Heart left ventricle (tissue), 13 donors: ENCODE data around the gene KANSL1.

Experiments used
- POLR2A ChIP-seq, 2 donors: fragments of 450-650 bp; IDR thresholded peaks; one replicate each; pipeline ENCODE4 v1.6.1; 2017; ENCODE audit warnings: antibody characterized with exemption in 2 of 2, mild to moderate bottlenecking in 2 of 2, moderate library complexity in 2 of 2
- TF ChIP-seq, protein P1 (sequence below), 12 donors: fragments of 200-600 bp; sonication (generic) in 4 of 12; IDR thresholded peaks; one replicate each; pipeline versions ENCODE4 v1.5.0 to v1.8.0; 2018 to 2022; ENCODE audit warnings: antibody characterized with exemption in 12 of 12, mild to moderate bottlenecking in 5 of 12
- donor health status: ischemic (EF 13 %, LVEDD 7.1; RV severe dilation, severe dysfunction).
- donor health status: DM: no; HTN: yes; CAD: no.
- donor health status: DM: no; HTN: no; CAD: no.
- donor health status: ischemic (EF 25% LVEDD 6.9; RV normal size, moderate dysfunction).
- donor health status: ischemic (EF 25% LVEDD 5.7; RV mildly dilated, moderate dysfunction).
- donor health status: ischemic (EF 35%, LVEDD 5.7; RV mildly dilated, moderate dysfunction).
- donor health status: nonischemic (EF 11% LVEDD 7.7; RV severe dilation, severe dysfunction).
- donor health status: DM: yes; HTN: yes; CAD: no.
- donor health status: PGD.
- donor health status: ischemic (EF 29% LVEDD 5.4; RV normal size, mild dysfunction).
- donor health status: nonischemic (EF 23%, LVEDD 6.1; RV moderate dilation, normal function).

DNA sequence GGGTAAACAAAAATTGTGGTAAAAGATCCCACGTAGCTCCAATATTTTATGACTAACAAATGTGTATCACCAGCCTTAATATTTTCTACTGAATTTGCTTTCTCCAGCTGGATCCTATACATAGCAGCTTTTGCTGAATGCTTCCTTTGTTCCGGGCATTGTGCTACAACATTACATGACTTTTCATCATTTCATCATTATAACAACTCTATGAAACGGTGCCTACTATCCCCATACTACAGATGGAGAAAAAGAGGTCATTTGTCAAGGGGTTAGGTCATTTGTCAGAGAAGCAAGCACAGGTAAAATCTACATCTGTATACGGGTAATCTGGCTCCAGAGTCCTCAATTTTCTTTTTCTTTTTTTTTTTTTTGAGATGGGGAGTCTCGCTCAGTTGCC lies 74.3 kb downstream of the KANSL1 start:
- TF ChIP-seq, protein P1, sequence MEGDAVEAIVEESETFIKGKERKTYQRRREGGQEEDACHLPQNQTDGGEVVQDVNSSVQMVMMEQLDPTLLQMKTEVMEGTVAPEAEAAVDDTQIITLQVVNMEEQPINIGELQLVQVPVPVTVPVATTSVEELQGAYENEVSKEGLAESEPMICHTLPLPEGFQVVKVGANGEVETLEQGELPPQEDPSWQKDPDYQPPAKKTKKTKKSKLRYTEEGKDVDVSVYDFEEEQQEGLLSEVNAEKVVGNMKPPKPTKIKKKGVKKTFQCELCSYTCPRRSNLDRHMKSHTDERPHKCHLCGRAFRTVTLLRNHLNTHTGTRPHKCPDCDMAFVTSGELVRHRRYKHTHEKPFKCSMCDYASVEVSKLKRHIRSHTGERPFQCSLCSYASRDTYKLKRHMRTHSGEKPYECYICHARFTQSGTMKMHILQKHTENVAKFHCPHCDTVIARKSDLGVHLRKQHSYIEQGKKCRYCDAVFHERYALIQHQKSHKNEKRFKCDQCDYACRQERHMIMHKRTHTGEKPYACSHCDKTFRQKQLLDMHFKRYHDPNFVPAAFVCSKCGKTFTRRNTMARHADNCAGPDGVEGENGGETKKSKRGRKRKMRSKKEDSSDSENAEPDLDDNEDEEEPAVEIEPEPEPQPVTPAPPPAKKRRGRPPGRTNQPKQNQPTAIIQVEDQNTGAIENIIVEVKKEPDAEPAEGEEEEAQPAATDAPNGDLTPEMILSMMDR (IDR thresholded peaks at IDR 0.05): no peak
- TF ChIP-seq POLR2A (IDR thresholded peaks at IDR 0.05): no peak
